ENCODE results near the gene SLC43A3.
A peak's percentile ranks its signal among the peaks of the same experiment; 100 is the strongest.

Gene SLC43A3

DNA sequence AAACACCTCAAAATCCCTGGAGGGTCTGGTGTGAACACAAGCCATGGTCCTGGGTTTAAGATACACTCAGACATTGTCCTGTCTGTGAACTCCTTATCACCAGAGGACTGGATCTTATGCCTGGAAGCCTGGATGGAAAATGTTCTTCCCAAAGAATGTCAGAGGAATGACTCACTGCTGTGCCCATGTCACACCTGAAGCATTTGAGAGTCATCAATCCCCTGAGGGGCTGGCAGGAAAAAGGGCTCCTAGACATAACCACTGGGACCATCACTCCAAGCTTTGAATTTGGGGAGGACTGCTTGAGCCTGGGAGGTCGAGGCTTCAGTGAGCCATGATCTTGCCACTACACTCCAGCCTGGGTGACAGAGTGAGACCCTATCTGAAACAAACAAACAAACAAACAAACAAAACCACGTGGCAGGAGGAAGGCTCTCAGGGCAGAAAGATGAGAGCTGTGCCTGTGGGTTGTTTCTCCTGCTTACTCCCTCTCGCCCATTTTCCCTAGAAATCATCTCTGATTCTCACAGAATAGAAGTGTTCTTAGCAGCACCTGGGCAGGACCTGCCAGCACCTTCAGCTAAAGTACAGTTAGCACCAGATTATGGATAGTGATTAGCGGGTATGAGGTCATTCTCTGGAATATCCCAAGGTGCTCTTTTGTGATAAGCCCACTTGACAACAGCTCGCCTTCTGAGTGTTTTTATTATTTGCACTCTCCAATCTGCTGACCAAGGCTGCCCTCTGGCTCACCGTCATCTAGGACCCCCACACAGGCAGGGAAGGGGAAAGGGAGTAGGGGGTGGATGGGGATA is 24.5 kb downstream of the SLC43A3 start:
- TF ChIP-seq CTCF (IDR thresholded peaks at IDR 0.05), result no peak
- H3K4me3 ChIP-seq (ENCODE audit: low read depth in 1 of 2, low read length in 1 of 2), result no peak overlapping the region
- H3K4me1 ChIP-seq (ENCODE audit: control insufficient read depth in 1 of 2, insufficient read depth in 1 of 2, low read depth in 1 of 2, low read length in 1 of 2), result peaks cover 12 to 18% of the 10 kb centered on the region in 2 experiments
- no peaks in the 10 kb centered on the region for H3K27me3 ChIP-seq
- peaks cover 5% of the 10 kb centered on the region for H3K36me3 ChIP-seq
- H3K27ac ChIP-seq, result peak overlapping the region; percentile 63
- peaks cover 3% of the 10 kb centered on the region for H3K9me3 ChIP-seq

DNA sequence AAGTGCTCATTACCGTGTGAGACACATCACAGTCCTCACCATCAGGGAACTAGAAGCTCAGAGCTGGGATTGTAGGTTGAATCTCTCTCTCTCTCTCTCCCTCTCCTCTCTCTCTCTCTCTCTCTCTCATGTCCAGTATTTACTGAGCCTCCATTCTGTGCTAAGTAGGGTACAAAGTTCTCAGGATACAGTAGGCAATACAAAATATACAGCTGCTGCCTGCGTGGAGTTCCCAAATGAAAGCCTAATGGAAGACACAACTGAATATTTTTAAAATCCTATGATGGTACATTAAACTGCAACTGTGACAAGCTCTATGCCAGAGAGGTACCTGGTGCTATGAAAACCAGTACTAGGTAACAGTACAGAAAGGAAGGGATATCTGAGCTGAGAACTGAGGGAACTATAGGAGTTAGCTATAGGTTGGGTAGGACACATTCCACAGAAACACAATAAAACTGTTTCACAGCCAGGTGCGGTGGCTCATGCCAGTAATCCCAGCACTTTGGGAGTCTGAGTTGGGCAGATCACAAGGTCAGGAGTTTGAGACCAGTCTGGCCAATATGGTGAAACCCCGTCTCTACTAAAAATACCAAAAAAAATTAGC is 26.8 kb downstream of the SLC43A3 start:
- Histone ChIP-seq H3K27me3 (no peaks in the 10 kb centered on the region), H3K4me3 (ENCODE audit: low read depth in 1 of 2, low read length in 1 of 2) (no peak overlapping the region), H3K9me3 (peaks cover 3% of the 10 kb centered on the region), H3K27ac (no peak overlapping the region), H3K4me1 (ENCODE audit: control insufficient read depth in 1 of 2, insufficient read depth in 1 of 2, low read depth in 1 of 2, low read length in 1 of 2) (peaks cover 13 to 26% of the 10 kb centered on the region in 2 experiments), H3K36me3 (no peaks in the 10 kb centered on the region)
- TF ChIP-seq CTCF (IDR thresholded peaks at IDR 0.05), result no peak

DNA sequence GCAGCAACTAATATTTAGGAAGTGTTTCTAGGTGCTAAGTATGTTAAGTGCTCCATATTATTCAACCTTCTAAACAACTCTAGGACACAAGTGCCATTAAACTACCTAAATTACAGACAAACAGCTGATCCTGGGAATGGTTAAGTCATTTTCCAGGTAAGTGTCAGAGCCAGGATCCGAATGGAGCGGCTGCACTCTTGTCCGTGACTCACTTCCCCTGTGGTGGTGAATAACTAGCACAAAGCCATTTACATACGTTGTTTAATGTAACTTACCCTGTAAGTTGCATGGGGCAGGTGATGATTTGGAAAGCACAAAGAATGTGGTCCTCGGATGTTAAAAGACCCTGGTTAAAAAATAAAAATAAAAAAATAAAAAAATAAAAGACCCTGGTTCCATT is 27.7 kb downstream of the SLC43A3 start:
- no peak for TF ChIP-seq CTCF (IDR thresholded peaks at IDR 0.05)
- H3K36me3 ChIP-seq, result no peaks in the 10 kb centered on the region
- no peaks in the 10 kb centered on the region for H3K27me3 ChIP-seq
- H3K27ac ChIP-seq, result no peak overlapping the region
- H3K4me1 ChIP-seq (ENCODE audit: control insufficient read depth in 1 of 2, insufficient read depth in 1 of 2, low read depth in 1 of 2, low read length in 1 of 2), result peaks cover 10 to 23% of the 10 kb centered on the region in 2 experiments
- no peak overlapping the region for H3K4me3 ChIP-seq (ENCODE audit: low read depth in 1 of 2, low read length in 1 of 2)
- peaks cover 3% of the 10 kb centered on the region for H3K9me3 ChIP-seq

- no peak overlapping the region for H3K4me3 ChIP-seq (ENCODE audit: low read depth in 1 of 2, low read length in 1 of 2)
- no peaks in the 10 kb centered on the region for H3K9me3 ChIP-seq
- H3K36me3 ChIP-seq, result no peaks in the 10 kb centered on the region
- no peak overlapping the region for H3K27ac ChIP-seq
- no peaks in the 10 kb centered on the region for H3K27me3 ChIP-seq
- H3K4me1 ChIP-seq (ENCODE audit: control insufficient read depth in 1 of 2, insufficient read depth in 1 of 2, low read depth in 1 of 2, low read length in 1 of 2), result peaks cover 10 to 22% of the 10 kb centered on the region in 2 experiments
- TF ChIP-seq CTCF (IDR thresholded peaks at IDR 0.05), result no peak
Measured at GRCh38 chr11:57397394-57397990, 29.4 kb downstream of the SLC43A3 start.

- peaks cover 14 to 29% of the 10 kb centered on the region in 2 experiments for H3K4me1 ChIP-seq (ENCODE audit: control insufficient read depth in 1 of 2, insufficient read depth in 1 of 2, low read depth in 1 of 2, low read length in 1 of 2)
- TF ChIP-seq CTCF (IDR thresholded peaks at IDR 0.05), result no peak
- no peaks in the 10 kb centered on the region for H3K9me3 ChIP-seq
- no peaks in the 10 kb centered on the region for H3K36me3 ChIP-seq
- H3K27ac ChIP-seq, result no peak overlapping the region
- H3K4me3 ChIP-seq (ENCODE audit: low read depth in 1 of 2, low read length in 1 of 2), result no peak overlapping the region
- H3K27me3 ChIP-seq, result no peaks in the 10 kb centered on the region
Measured at GRCh38 chr11:57396744-57397143, 30.2 kb downstream of the SLC43A3 start.
